Caco-2 (cell line): ENCODE measurements around the gene ACP5. TPM values are rescaled to one million over a fixed set of nuclear protein-coding genes. Genes with fewer than 3 reads are reported as not detected.
"Not testable (repeated sequence)": the region's sequence is repeated elsewhere in the genome, so short reads cannot be mapped to it uniquely, and the experiment has no call there.

Experiments used
- BruUV-seq: library from RNA; stranded (reverse); fragments of 400-500 nt; replicated peaks from 2 replicates; lab custom pipeline; 2021; lab: Mats Ljungman, UMichigan
- CTCF ChIA-PET: fragments of 300-600 bp; sonication (Branson Sonifier 250); formaldehyde crosslinking; loops from one replicate; lab custom pipeline; 2022; ENCODE audit warnings: antibody characterized with exemption; lab: Charles Lee
- POLR2A ChIA-PET: fragments of 300-600 bp; sonication (Branson Sonifier 250); formaldehyde crosslinking; loops from one replicate; lab custom pipeline; 2022; ENCODE audit warnings: antibody characterized with exemption; lab: Charles Lee
- DNase-seq, 2 experiments: peaks; one replicate each; pipeline versions ENCODE4 v3.0.0 to v3.0.0-alpha.2; 2020 to 2022
- H3K27me3 ChIP-seq: replicated peaks from 2 replicates; pipeline ENCODE4 v1.6.0; 2011; ENCODE audit warnings: low read length; ENCODE audit not compliant: control insufficient read depth, insufficient read depth
- H3K36me3 ChIP-seq: 2 replicates; pipeline ENCODE4 v1.5.1; 2011; ENCODE audit warnings: low read length; ENCODE audit not compliant: control insufficient read depth, insufficient read depth
- H3K4me1 ChIP-seq: fragments of 250-450 bp; sonication (Bioruptor Pico); 2 replicates; pipeline ENCODE4 v1.5.1; 2020; ENCODE audit warnings: mild to moderate bottlenecking
- H3K4me3 ChIP-seq: 2 replicates; pipeline ENCODE4 v1.5.1; 2011; ENCODE audit warnings: low read depth, mild to moderate bottlenecking, control low read depth, low read length
- H3K9me3 ChIP-seq: fragments of 250-450 bp; sonication (Bioruptor Pico); 2 replicates; pipeline ENCODE4 v1.5.1; 2020; ENCODE audit warnings: mild to moderate bottlenecking, moderate library complexity
- H3K27ac Mint-ChIP-seq: one replicate; pipeline ENCODE4 v1.8.0; 2022; ENCODE audit warnings: mixed read lengths; ENCODE audit not compliant: unreplicated experiment
- H3K27me3 Mint-ChIP-seq: one replicate; pipeline ENCODE4 v1.8.0; 2022; ENCODE audit warnings: mixed read lengths; ENCODE audit not compliant: insufficient read depth, unreplicated experiment
- H3K36me3 Mint-ChIP-seq: one replicate; pipeline ENCODE4 v1.8.0; 2022; ENCODE audit warnings: mild to moderate bottlenecking, mixed read lengths; ENCODE audit not compliant: insufficient read depth, unreplicated experiment
- H3K4me1 Mint-ChIP-seq: one replicate; pipeline ENCODE4 v1.8.0; 2022; ENCODE audit warnings: low read depth, mixed read lengths; ENCODE audit not compliant: unreplicated experiment
- H3K4me3 Mint-ChIP-seq: one replicate; pipeline ENCODE4 v1.8.0; 2022; ENCODE audit warnings: mild to moderate bottlenecking, moderate library complexity, mixed read lengths; ENCODE audit not compliant: unreplicated experiment
- H3K9me3 Mint-ChIP-seq: one replicate; pipeline ENCODE4 v1.8.0; 2022; ENCODE audit warnings: mixed read lengths; ENCODE audit not compliant: unreplicated experiment
- CTCF ChIP-seq, 2 experiments: fragments of 200-600 bp in 1 of 2; IDR thresholded peaks; 1 replicate in 1 of 2; 2 replicates in 1 of 2; pipeline versions ENCODE4 v1.5.1 to v1.8.0; 2011 to 2022; ENCODE audit warnings: antibody characterized with exemption in 1 of 2, control low read depth in 1 of 2, inconsistent platforms in 1 of 2, low read depth in 1 of 2, low read length in 1 of 2, mild to moderate bottlenecking in 1 of 2, moderate library complexity in 1 of 2; ENCODE audit not compliant: insufficient read depth in 1 of 2, severe bottlenecking in 1 of 2, unreplicated experiment in 1 of 2
- intact Hi-C: fragments of 100-400 bp; cut with micrococcal nuclease; formaldehyde crosslinking; loops from one replicate; pipeline ENCODE4 v1.10.0; 2022; ENCODE audit not compliant: unreplicated experiment
- total RNA-seq: library from RNA; stranded (reverse); gene quantifications from 2 replicates; pipeline ENCODE4 v1.2.3, GENCODE V29; 2022

Gene ACP5
- total RNA-seq, 1 experiment from 2014 or later = 0.48 TPM

- intact Hi-C loops = no loop called here
- H3K36me3 Mint-ChIP-seq = no peaks in the 10 kb centered on the region
- BruUV-seq = no TSS peak
- H3K4me3 Mint-ChIP-seq = no peak overlapping the region
- no peaks in the 10 kb centered on the region for H3K4me1 Mint-ChIP-seq
- no peaks in the 10 kb centered on the region for H3K9me3 Mint-ChIP-seq
- ChIA-PET CTCF (interaction anchor here (0.6 kb wide), 1 partner anchor 13 kb away, joined by 4 read pairs; no protein-coding TSS in a partner anchor), POLR2A (no interaction called here)
- no peaks in the 10 kb centered on the region for H3K36me3 ChIP-seq
- DNase-seq = no peak
- no peaks in the 10 kb centered on the region for H3K27me3 Mint-ChIP-seq
- no peaks in the 10 kb centered on the region for H3K27me3 ChIP-seq
- no peak overlapping the region for H3K27ac Mint-ChIP-seq
- no peak for TF ChIP-seq CTCF (IDR thresholded peaks at IDR 0.05; ENCODE audit: insufficient read depth in 1 of 2, low read depth in 1 of 2, low read length in 1 of 2, severe bottlenecking in 1 of 2, unreplicated experiment in 1 of 2)
- H3K9me3 ChIP-seq = no peaks in the 10 kb centered on the region
- no peak overlapping the region for H3K4me3 ChIP-seq
- H3K4me1 ChIP-seq = no peaks in the 10 kb centered on the region
Measured at GRCh38 chr19:11578258-11579142, 1.1 kb upstream of the ACP5 start.

- no TSS peak for BruUV-seq
- TF ChIP-seq CTCF (IDR thresholded peaks at IDR 0.05; ENCODE audit: insufficient read depth in 1 of 2, low read depth in 1 of 2, low read length in 1 of 2, severe bottlenecking in 1 of 2, unreplicated experiment in 1 of 2) = no peak
- ChIA-PET CTCF (no interaction called here), POLR2A (interaction anchor here (0.6 kb wide), 1 partner anchor 192 kb away, joined by 4 read pairs; the partner anchor contains the start of gene EPOR)
- Histone ChIP-seq H3K27me3 (no peaks in the 10 kb centered on the region), H3K4me1 (no peaks in the 10 kb centered on the region), H3K9me3 (no peaks in the 10 kb centered on the region), H3K4me3 (no peak overlapping the region), H3K36me3 (no peaks in the 10 kb centered on the region)
- Mint-ChIP-seq H3K36me3 (no peaks in the 10 kb centered on the region), H3K27ac (no peak overlapping the region), H3K4me1 (no peaks in the 10 kb centered on the region), H3K27me3 (no peaks in the 10 kb centered on the region), H3K4me3 (no peak overlapping the region), H3K9me3 (no peaks in the 10 kb centered on the region)
- no peak for DNase-seq
- intact Hi-C loops = no loop called here
Measured at GRCh38 chr19:11576227-11576626, 1.2 kb downstream of the ACP5 start.

GRCh38 chr19:11574689-11575088 is 2.8 kb downstream of the ACP5 start:
- ChIA-PET CTCF (no interaction called here), POLR2A (no interaction called here)
- no peaks in the 10 kb centered on the region for H3K27me3 Mint-ChIP-seq
- no peaks in the 10 kb centered on the region for H3K4me1 Mint-ChIP-seq
- DNase-seq = no peak
- no peak overlapping the region for H3K27ac Mint-ChIP-seq
- intact Hi-C loops = no loop called here
- no peak overlapping the region for H3K4me3 ChIP-seq
- no peaks in the 10 kb centered on the region for H3K4me1 ChIP-seq
- no peak overlapping the region for H3K4me3 Mint-ChIP-seq
- BruUV-seq = no TSS peak
- H3K36me3 Mint-ChIP-seq = no peaks in the 10 kb centered on the region
- no peaks in the 10 kb centered on the region for H3K36me3 ChIP-seq
- no peaks in the 10 kb centered on the region for H3K9me3 Mint-ChIP-seq
- TF ChIP-seq CTCF (IDR thresholded peaks at IDR 0.05; ENCODE audit: insufficient read depth in 1 of 2, low read depth in 1 of 2, low read length in 1 of 2, severe bottlenecking in 1 of 2, unreplicated experiment in 1 of 2) = no peak
- no peaks in the 10 kb centered on the region for H3K9me3 ChIP-seq
- H3K27me3 ChIP-seq = no peaks in the 10 kb centered on the region

- H3K27ac Mint-ChIP-seq, POLR2A ChIA-PET, H3K4me1 Mint-ChIP-seq, H3K27me3 ChIP-seq, H3K36me3 ChIP-seq, DNase-seq, H3K27me3 Mint-ChIP-seq, intact Hi-C loops, BruUV-seq, H3K4me3 ChIP-seq, CTCF ChIA-PET, H3K9me3 Mint-ChIP-seq, H3K36me3 Mint-ChIP-seq, H3K4me3 Mint-ChIP-seq, H3K4me1 ChIP-seq, H3K9me3 ChIP-seq: not testable (repeated sequence)
Measured at GRCh38 chr19:11573763-11574162, 3.7 kb downstream of the ACP5 start.

- CTCF ChIA-PET, DNase-seq, H3K4me3 Mint-ChIP-seq, H3K9me3 Mint-ChIP-seq, BruUV-seq, POLR2A ChIA-PET, H3K9me3 ChIP-seq, H3K4me3 ChIP-seq, H3K27ac Mint-ChIP-seq, H3K36me3 Mint-ChIP-seq, H3K36me3 ChIP-seq, H3K27me3 Mint-ChIP-seq, H3K4me1 ChIP-seq, H3K27me3 ChIP-seq, H3K4me1 Mint-ChIP-seq, intact Hi-C loops: not testable (repeated sequence)
Measured at GRCh38 chr19:11573354-11573753, 4.1 kb downstream of the ACP5 start.
